GM12873 (cell line): ENCODE results near the gene ATP6V1D.
A peak's percentile ranks its signal among the peaks of the same experiment; 100 is the strongest.

Source experiments
- CTCF ChIP-seq: IDR thresholded peaks from 2 replicates; pipeline ENCODE4 v1.5.1; 2012; ENCODE audit warnings: low read depth, mild to moderate bottlenecking, moderate library complexity, low read length, control low read depth; ENCODE audit not compliant: insufficient read depth; ENCODE audit errors: missing control alignments

ATP6V1D gene

GRCh38 chr14:67343601-67344230 is 15.9 kb downstream of the ATP6V1D start:
- TF ChIP-seq CTCF, result no peak

- peak; percentile 50 for TF ChIP-seq CTCF
Measured at GRCh38 chr14:67335781-67336180, 23.8 kb downstream of the ATP6V1D start.

GRCh38 chr14:67332468-67332867 is 27.1 kb downstream of the ATP6V1D start:
- TF ChIP-seq CTCF, result no peak

- TF ChIP-seq CTCF, result no peak
Measured at GRCh38 chr14:67331368-67332125, 28.1 kb downstream of the ATP6V1D start.

GRCh38 chr14:67319142-67319541 is 40.5 kb downstream of the ATP6V1D start:
- TF ChIP-seq CTCF, result no peak

- TF ChIP-seq CTCF, result no peak
Measured at GRCh38 chr14:67317822-67318221, 41.8 kb downstream of the ATP6V1D start.

- TF ChIP-seq CTCF, result no peak
Measured at GRCh38 chr14:67313153-67313552, 46.5 kb downstream of the ATP6V1D start.
